GM23338 (cell line): Measurements from ENCODE around the gene PDYN. TPM values are rescaled to one million over a fixed set of nuclear protein-coding genes. Genes with fewer than 3 reads are reported as not detected.

Source experiments
- ATAC-seq: fragments of 200-7000 bp; cut with Tn5 transposase; 3 replicates; pipeline ENCODE4 v1.9.1; 2020
- DNase-seq: peaks from one replicate; pipeline ENCODE4 v3.0.0-alpha.2; 2015; ENCODE audit warnings: low spot score
- H2AFZ ChIP-seq: fragments of 200-600 bp; sonication (generic); 2 replicates; pipeline ENCODE4 v1.8.0; 2016; ENCODE audit warnings: antibody characterized with exemption, mild to moderate bottlenecking, moderate library complexity
- H3F3A ChIP-seq: fragments of 200-600 bp; sonication (generic); replicated peaks from 2 replicates; pipeline ENCODE4 v1.8.0; 2017; ENCODE audit warnings: antibody characterized with exemption, mixed run types, low read depth
- H3K27ac ChIP-seq: fragments of 200-600 bp; sonication (generic); 2 replicates; pipeline ENCODE4 v1.6.1; 2016; ENCODE audit warnings: low read depth
- H3K27me3 ChIP-seq: fragments of 200-600 bp; sonication (generic); 2 replicates; pipeline ENCODE4 v1.8.0; 2016; ENCODE audit warnings: mild to moderate bottlenecking, mixed run types, moderate library complexity; ENCODE audit not compliant: insufficient read depth
- H3K36me3 ChIP-seq: fragments of 200-600 bp; sonication (generic); 2 replicates; pipeline ENCODE4 v1.8.0; 2016; ENCODE audit warnings: mild to moderate bottlenecking; ENCODE audit not compliant: insufficient read depth
- H3K4me1 ChIP-seq: fragments of 200-600 bp; sonication (generic); 2 replicates; pipeline ENCODE4 v1.8.0; 2016; ENCODE audit warnings: mild to moderate bottlenecking, moderate library complexity; ENCODE audit not compliant: insufficient read depth
- H3K4me2 ChIP-seq: fragments of 200-600 bp; sonication (generic); 2 replicates; pipeline ENCODE4 v1.7.1; 2017; ENCODE audit warnings: mixed run types
- H3K4me3 ChIP-seq: fragments of 200-600 bp; sonication (generic); 2 replicates; pipeline ENCODE4 v1.6.1; 2016; ENCODE audit warnings: mixed run types
- H3K79me2 ChIP-seq: fragments of 200-600 bp; sonication (generic); replicated peaks from 2 replicates; pipeline ENCODE4 v1.8.0; 2017; ENCODE audit warnings: mild to moderate bottlenecking; ENCODE audit not compliant: insufficient read depth
- H3K9me2 ChIP-seq: fragments of 200-600 bp; sonication (generic); 2 replicates; pipeline ENCODE4 v1.8.0; 2017; ENCODE audit not compliant: insufficient read depth
- H4K20me1 ChIP-seq: fragments of 200-600 bp; sonication (generic); replicated peaks from 2 replicates; pipeline ENCODE4 v1.8.0; 2017; ENCODE audit warnings: mild to moderate bottlenecking; ENCODE audit not compliant: insufficient read depth
- H3K27ac Mint-ChIP-seq: 2 replicates; pipeline ENCODE4 v1.8.0; 2020; ENCODE audit warnings: inconsistent platforms, mild to moderate bottlenecking, moderate library complexity, mixed read lengths
- H3K27me3 Mint-ChIP-seq: 3 replicates; pipeline ENCODE4 v1.8.0; 2022; ENCODE audit warnings: low read depth, mild to moderate bottlenecking, moderate library complexity, mixed read lengths, inconsistent platforms; ENCODE audit not compliant: insufficient read depth, poor library complexity
- H3K36me3 Mint-ChIP-seq: 3 replicates; pipeline ENCODE4 v1.8.0; 2021; ENCODE audit warnings: low read depth, mild to moderate bottlenecking, inconsistent platforms, moderate library complexity, mixed read lengths
- H3K4me1 Mint-ChIP-seq: 3 replicates; pipeline ENCODE4 v1.8.0; 2020; ENCODE audit warnings: mild to moderate bottlenecking, inconsistent platforms, mixed read lengths
- H3K4me3 Mint-ChIP-seq: 3 replicates; pipeline ENCODE4 v1.8.0; 2021; ENCODE audit warnings: moderate library complexity, mild to moderate bottlenecking, inconsistent platforms, mixed read lengths
- H3K9me3 Mint-ChIP-seq: 3 replicates; pipeline ENCODE4 v1.8.0; 2020; ENCODE audit warnings: moderate library complexity, mild to moderate bottlenecking, inconsistent platforms, mixed read lengths
- CTCF ChIP-seq, 2 experiments: fragments of 200-600 bp in 1 of 2; sonication (generic) in 1 of 2; conservative IDR thresholded peaks; 2 replicates each; pipeline versions ENCODE4 v1.5.1 to v1.6.1; 2016 to 2017; ENCODE audit warnings: antibody characterized with exemption in 2 of 2, low read depth in 2 of 2, mild to moderate bottlenecking in 2 of 2, moderate library complexity in 1 of 2
- EZH2 ChIP-seq: fragments of 200-600 bp; sonication (generic); IDR thresholded peaks from one replicate; pipeline ENCODE4 v1.8.0; 2017; ENCODE audit warnings: antibody characterized with exemption, mild to moderate bottlenecking, low read depth; ENCODE audit not compliant: unreplicated experiment
- EZH2phosphoT487 ChIP-seq: fragments of 200-600 bp; sonication (generic); IDR thresholded peaks from one replicate; pipeline ENCODE4 v1.8.1; 2018; ENCODE audit warnings: antibody characterized with exemption; ENCODE audit not compliant: unreplicated experiment
- JUNB ChIP-seq: IDR thresholded peaks from one replicate; pipeline ENCODE4 v1.6.1; 2016; ENCODE audit warnings: antibody characterized with exemption; ENCODE audit not compliant: unreplicated experiment
- NANOG ChIP-seq: IDR thresholded peaks from 2 replicates; pipeline ENCODE4 v1.6.1; 2016; ENCODE audit warnings: antibody characterized with exemption, borderline replicate concordance
- POLR2AphosphoS5 ChIP-seq: IDR thresholded peaks from 2 replicates; pipeline ENCODE4 v1.6.1; 2016; ENCODE audit warnings: antibody characterized with exemption, low read depth
- REST ChIP-seq: IDR thresholded peaks from one replicate; pipeline ENCODE4 v1.6.1; 2018; ENCODE audit warnings: antibody characterized with exemption; ENCODE audit not compliant: unreplicated experiment
- STAT1 ChIP-seq: IDR thresholded peaks from one replicate; pipeline ENCODE4 v1.6.1; 2016; ENCODE audit warnings: antibody characterized with exemption; ENCODE audit not compliant: unreplicated experiment
- ZNF114 ChIP-seq: fragments of 250-450 bp; sonication (Bioruptor Pico); IDR thresholded peaks from 2 replicates; pipeline ENCODE4 v1.5.0; 2020; ENCODE audit warnings: mild to moderate bottlenecking, moderate library complexity
- ZNF462 ChIP-seq: fragments of 250-450 bp; sonication (Bioruptor Pico); IDR thresholded peaks from 2 replicates; pipeline ENCODE4 v1.5.0; 2020; ENCODE audit warnings: mild to moderate bottlenecking, moderate library complexity
- polyA plus RNA-seq: library from polyadenylated mRNA; unstranded; fragments of >200 nt; fragmentation: Nextera tagmentation; extraction: Ambion mirVana; gene quantifications from 2 replicates; pipeline ENCODE4 v1.2.1, GENCODE V29; 2016
- total RNA-seq: library from RNA; depleted of rRNA; stranded (reverse); fragments of >200 nt; shearing (Covaris generic); gene quantifications from 2 replicates; pipeline ENCODE4 v1.2.3, GENCODE V29; 2014

The PDYN gene
- total and polyA plus RNA-seq, 2 experiments from 2014 or later, result 0.21 to 0.24 TPM

GRCh38 chr20:2032168-2032567 lies 38.3 kb upstream of the PDYN start (continued):
- no peak for TF ChIP-seq ZNF462 (CRISPR knock-in tag)

GRCh38 chr20:2026514-2026913 lies 32.7 kb upstream of the PDYN start:
- Histone ChIP-seq H3K4me3 (no peak overlapping the region), H3K27ac (no peak overlapping the region), H3K9me2 (no peaks in the 10 kb centered on the region), H3K4me2 (no peak overlapping the region), H2AFZ (no peak overlapping the region), H3K36me3 (no peaks in the 10 kb centered on the region), H3K4me1 (no peaks in the 10 kb centered on the region), H4K20me1 (no peaks in the 10 kb centered on the region), H3F3A (no peaks in the 10 kb centered on the region), H3K79me2 (no peaks in the 10 kb centered on the region), H3K27me3 (no peaks in the 10 kb centered on the region)
- no peaks in the 10 kb centered on the region for H3K4me1 Mint-ChIP-seq
- no peak for DNase-seq
- peaks cover 23% of the 10 kb centered on the region; the same call in 2 of the 3 replicates for H3K9me3 Mint-ChIP-seq
- no peak overlapping the region for H3K27ac Mint-ChIP-seq
- no peak for ATAC-seq
- H3K4me3 Mint-ChIP-seq, result no peak overlapping the region
- peaks cover 4% of the 10 kb centered on the region for H3K27me3 Mint-ChIP-seq
- H3K36me3 Mint-ChIP-seq, result peaks cover 6% of the 10 kb centered on the region; the same call in 1 of the 3 replicates
- TF ChIP-seq EZH2 (no peak), REST (no peak), STAT1 (no peak), ZNF114 (CRISPR knock-in tag) (no peak), EZH2phosphoT487 (no peak), JUNB (no peak), CTCF (conservative IDR thresholded peaks at IDR 0.05; ENCODE audit: low read depth in 2 of 2) (no peak), NANOG (no peak), POLR2AphosphoS5 (no peak)
